Limb (tissue), 2 donors: ENCODE data around the gene CTCFL.

Source experiments
- DNase-seq, 2 donors: peaks; one replicate each; pipeline ENCODE4 v3.0.0-alpha.2; 2016; ENCODE audit errors: extremely low spot score in 2 of 2

The CTCFL gene

DNA sequence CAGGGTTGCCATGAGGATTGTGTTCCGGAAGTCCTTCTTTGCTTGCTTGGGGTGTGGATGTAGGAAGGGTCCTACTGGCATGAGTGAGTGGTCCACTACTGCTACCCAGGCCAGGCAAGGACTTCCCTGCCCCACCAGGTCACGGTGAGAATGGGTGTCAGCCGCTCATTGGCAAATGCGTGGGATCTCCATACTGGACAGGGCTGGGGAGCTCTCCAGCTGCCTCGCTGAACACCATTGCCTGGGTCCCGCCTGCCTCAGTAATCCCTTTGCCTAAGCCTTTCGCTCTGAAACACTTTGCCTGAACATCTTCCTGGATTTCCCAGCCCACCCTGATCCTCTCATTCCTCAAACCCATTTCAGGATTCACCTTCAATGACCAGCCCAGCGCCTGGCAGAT, 59.5 kb downstream of the CTCFL start:
- no peak for DNase-seq

DNA sequence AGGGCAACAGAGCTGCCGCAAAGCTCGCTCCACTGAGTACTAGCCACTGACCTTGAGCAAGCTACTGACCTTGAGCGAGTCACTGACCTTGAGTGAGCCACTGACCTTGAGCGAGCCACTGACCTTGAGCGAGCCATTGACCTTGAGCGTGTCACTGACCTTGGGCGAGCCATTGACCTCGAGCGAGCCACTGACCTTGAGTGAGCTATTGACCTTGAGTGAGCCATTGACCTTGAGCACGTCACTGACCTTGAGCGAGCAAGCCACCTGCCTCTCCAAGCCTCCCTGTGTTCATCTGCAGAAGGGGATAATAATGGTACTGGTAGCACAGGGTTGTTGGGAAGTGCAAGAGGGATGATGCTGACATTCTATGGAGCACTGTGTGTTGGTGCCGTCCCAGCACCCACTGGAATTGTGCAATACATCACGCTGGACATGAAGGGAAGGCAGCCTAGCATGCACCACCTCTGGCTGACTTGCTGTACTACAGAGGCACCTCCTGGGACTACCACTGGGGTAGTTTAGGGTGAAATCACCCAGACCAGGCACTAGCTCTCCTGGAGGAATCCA, 60.2 kb downstream of the CTCFL start:
- DNase-seq = no peak

DNA sequence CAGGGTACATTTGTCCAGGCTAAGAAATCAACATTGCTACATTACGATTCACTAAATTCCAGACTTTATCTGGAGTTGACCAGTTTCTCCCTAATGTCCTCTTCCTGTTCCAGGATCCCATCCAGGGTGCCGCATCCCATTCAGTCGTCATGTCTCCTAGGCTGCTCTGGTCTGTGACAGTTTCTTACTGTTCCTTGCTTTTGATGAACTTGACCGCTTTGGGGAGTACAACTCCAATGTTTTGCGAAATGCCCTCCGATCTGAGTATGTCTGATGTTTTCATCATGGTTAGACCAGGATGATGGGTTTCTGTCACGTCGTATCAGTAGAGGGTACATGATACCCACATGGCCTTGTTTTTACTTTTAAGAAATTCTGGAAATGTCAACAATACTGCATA, 62.2 kb downstream of the CTCFL start:
- DNase-seq = no peak

DNA sequence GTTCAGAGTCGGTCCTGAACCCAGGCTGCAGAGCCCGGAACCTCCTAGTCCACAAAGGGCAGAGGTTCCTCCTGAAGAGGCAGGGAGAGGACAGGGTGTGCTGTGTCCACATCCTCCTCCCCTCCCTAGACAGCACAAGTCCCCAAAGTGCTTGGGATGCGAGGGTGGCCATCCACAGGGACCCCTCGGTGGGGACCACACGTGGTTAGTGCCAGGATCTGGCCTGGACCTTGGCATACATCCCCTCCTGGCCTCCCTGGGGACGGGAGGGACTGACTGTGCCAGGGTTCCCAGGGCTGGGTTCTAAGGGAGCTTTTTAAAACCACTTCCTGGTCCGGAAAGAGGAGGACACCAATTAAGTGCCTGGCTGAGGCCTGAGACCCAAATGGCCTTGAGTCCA, 63.2 kb downstream of the CTCFL start:
- no peak for DNase-seq

DNA sequence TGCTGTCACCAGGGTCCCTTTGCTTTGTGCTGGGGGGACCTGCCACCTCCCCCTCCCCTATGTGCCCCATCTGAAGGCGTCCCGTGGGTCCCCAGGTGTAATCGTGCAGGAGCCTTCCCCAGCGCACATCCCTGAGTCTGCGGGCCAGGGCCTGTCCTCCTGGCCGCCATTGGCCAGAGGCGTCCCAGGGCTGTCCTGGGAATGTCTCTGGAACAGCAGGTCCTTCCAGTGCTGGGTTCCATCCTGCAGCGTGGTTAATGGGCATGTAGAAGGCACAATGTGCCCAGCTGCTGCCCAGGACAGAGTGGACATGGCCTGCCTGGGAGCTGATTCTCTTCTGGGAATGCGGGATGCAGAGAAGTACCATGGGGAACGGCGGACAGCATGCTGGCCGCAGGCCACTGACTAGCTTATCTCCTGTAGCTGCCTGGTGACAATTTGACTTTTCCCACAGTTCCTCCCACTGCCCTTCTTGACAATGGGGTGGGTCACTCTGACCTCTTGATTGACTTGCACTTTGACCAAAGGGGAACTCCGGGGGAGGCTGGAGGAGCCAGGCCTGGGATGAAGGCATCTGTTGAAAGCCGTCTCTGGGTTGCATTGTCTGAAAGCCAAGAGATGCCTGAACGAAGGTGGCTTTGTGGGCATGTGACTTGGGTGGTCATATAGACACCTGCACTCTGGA, 64.0 kb downstream of the CTCFL start:
- no peak for DNase-seq

DNA sequence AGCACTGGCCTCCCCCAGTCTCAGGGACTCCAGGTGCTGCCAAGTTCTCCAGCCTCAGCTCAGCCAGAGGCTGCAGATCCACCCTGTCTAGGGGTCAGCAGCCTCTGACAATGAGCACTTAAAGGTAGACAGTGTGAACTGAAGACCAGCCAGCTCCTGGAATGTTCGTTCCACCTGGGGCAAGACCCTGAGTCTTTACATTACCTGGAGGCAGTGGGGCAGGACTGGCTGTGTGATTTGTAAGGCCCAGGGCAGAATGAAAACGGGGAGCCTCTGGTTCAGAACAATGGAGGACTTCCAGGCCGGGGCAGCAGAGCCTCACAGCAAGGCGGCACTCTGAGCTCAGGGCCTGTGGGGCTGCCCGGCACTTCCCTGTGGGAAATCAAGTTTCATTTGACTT, 65.0 kb downstream of the CTCFL start:
- DNase-seq = no peak

DNA sequence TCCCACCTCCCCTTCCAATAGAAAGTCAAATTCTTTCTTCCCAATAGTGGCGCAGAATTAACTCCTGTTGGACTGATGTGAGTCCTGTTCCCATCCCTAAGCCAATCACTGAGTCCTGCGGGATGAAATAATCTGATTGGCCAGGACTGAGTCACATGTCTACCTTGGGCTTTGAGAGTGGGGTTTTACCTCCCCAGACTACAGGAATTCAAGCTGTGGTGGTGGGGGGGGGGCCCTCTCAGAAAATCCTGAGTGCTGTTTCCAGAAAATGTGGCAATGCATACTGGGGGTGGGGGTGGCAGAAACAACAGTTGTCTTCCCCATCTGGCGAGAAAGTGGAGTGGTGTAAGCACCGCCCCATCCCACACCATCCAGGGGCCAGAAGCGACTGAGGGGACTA, 65.7 kb downstream of the CTCFL start:
- DNase-seq = no peak

DNA sequence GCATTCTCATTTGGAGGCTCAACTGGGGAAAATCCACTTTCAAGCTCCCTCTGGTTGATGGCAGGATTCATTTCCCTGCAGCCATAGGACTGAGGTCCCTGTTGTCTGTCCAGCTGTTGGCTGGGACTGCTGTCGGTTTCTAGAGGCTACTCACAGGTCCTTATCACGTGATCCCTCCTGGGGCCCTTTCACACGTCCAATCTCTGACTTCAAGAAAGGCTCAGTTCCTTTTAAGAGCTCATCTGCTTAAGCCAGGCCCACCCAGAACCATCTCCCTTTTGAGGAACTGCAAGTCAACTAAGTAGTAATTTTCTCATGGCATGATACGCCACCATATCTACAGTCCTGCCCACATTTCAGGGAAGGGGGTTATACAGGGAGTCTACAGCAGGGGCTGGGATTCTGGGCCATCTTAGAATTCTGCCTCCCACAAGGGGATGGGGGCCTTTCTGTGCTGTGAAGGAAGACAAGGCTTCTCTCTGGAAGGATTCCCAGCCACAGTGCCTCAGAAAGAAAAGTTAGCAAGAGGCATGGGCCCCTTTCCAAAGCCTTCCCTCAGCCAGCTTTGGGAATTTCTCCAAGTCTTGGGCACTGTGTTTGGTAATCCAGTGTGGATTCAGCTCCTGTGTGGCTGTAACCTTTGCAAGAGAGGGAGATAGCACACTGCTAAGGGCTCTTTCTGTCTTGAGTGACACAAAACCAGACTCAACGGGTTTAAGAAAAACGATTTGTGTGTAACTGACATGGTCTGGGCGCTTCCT, 66.4 kb downstream of the CTCFL start:
- no peak for DNase-seq

DNA sequence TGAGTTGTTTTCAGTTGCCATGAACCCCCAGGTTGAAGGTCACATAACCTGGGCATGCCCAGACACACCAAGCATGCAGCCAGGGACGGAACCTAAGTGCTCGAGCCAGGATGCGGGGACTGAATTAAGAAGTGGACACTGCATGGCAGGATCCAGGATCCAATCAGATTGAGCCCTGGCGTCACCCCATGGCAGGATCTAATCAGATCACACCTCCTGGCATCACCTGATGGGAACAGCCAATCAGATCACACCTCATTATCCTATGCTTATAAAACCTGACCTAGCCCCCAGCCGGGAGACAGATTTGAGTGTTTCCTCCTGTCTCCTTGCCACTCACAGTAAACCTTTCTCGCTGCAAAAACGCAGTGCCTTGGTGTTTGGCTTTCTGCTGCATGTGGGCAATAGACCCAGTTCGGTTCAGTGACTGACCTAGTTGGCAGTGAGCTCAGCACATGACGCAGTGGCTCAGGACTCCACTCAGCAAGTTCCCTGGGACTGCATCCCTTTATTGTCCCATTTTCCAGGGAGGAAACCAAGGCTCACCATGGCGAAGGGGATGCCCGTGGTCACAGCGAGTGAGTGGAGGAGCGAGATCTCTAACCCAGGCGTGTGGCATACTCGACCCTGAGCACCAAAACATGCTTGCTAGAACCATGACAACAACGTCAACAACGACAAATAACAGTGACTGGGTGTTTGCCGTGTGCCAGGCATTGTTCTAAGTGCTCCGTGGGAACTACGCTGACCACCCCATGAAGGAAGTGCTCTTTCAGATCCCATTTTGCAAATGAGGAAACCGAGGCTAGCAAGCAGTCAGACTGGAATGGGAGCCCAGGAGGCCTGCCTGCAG, 67.5 kb downstream of the CTCFL start:
- no peak for DNase-seq

DNA sequence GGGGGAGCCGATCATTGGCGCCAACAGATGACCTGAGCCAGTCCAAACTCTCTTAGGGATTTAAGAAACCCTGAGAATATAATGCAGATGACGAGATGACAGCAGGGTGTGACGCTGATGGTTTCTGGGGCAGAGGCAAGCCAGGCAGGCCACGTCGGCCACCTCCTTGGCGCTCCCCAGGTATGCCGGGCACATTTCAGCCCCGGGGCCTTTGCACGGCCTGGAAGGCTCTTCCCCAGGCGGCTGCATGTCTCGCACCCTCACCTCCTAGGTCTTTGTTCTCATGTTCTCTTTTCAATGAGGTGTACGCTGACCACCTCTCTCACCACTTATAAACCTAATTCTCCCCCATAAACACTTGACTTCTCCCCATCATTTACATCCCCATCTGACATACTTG, 68.8 kb downstream of the CTCFL start:
- no peak for DNase-seq

DNA sequence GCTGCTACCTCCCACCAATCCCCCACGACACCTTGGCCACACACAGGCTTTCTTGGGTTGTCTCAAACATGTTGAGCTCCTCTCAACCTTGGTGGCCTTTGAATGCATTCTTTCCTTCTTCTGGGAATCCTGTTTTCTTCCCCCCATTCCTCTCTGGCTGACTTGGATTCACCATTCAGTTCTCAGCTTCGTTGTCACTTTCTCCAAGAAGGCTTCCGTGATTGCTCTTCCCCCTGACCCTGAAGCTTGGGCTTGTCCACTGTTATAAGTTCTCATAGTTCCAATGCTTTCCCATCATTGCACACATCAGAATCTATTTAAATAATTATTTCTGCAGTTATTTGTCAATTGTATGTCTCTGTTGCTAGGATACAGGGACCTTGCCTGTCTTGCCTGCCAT, 69.6 kb downstream of the CTCFL start:
- DNase-seq = no peak

DNA sequence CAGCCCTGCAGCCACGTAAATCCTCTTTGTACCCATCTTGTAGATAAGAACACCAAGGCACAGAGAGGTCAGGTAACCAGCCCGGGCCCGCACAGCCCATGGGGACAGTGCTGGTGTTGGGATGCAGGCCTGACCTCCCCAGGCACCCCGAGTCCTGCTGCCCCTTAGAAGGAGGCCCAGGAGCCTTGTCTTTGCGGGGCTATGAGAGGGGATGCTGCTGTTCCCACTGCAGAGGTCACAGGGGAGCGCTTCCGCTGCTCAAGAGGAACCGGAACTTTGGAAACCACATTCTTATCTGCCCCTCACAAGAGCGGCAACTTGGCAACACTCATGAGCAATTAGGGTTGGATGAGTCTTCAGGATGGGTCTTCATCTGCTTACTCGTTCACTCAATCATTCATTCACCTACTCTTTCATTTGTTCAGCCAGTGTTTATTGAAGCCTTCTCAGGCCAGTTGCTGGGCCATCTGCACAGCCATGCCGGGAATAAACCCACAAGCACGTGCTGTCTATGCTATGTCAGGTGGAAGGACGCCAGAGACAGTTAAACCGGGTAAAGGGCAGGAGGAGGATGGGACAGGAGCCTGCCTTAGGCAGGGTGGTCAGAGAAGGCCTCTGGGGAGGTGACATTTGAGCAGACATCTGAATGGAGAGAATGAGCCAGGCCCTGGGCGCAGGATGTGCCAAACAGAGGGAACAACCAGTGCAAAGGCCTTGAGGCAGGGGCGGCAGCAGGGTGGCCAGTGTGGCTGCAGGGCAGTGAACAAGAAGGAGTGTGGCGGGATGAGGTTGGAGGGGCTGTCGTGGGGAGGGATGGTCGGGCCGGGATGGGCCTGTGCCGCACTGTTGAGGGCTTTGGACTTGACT, 72.9 kb downstream of the CTCFL start:
- no peak for DNase-seq

DNA sequence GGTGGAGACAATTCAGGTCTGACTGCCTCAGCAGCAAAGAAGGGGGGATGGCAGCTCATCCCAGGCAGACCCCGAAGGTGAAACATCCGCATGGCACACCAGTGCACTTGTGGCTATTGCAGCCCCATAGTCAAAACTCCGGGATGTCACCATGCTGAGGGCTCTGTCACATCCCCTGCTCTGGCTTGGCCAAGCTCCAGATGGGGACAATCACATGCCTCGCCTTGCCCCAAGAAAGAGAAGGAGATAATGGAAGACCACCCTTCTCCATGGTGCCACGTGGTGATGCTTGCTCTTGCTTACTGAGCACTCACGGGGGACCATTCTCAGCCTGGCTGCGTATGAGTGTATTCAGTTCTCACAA, 73.5 kb downstream of the CTCFL start:
- DNase-seq = no peak

DNA sequence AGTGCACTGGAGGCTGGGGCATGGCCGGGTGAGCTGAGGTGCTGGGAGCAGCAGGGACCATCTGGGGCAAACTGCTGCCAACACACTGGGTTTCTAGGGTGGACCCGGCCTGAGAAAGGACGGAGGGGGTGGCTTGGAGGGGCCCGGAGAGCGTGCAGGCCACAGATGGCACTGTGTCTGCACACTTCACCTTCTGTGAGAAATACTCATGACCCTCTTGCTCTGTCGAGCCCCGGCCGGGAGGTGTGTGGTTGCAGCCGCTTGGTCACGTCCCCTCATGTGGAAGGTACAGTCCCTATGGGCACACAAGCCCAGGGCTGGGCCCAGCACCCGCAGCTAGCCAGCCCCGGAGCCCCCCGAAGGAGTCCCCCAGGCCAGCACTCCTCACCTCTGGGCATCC, 74.0 kb downstream of the CTCFL start:
- no peak for DNase-seq

DNA sequence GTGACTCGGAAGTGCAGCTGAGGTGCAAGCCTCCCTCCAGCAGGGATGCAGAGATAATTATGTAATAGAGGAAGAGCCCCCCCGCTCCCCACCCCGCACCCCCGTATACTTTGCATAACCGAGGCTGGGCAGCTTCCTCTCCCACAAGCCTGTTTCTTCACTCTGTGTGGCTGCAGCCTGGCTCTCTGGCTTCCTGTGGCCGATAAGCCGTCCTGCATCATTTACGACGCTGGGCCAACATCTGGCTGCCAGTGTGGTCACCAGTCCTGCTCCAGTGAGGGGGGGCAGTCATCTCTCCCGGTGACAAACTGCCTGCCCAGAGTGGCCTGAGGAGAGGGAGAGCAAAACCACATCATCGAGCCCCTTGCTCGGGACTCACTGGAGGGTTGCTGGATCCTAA, 74.5 kb downstream of the CTCFL start:
- no peak for DNase-seq

DNA sequence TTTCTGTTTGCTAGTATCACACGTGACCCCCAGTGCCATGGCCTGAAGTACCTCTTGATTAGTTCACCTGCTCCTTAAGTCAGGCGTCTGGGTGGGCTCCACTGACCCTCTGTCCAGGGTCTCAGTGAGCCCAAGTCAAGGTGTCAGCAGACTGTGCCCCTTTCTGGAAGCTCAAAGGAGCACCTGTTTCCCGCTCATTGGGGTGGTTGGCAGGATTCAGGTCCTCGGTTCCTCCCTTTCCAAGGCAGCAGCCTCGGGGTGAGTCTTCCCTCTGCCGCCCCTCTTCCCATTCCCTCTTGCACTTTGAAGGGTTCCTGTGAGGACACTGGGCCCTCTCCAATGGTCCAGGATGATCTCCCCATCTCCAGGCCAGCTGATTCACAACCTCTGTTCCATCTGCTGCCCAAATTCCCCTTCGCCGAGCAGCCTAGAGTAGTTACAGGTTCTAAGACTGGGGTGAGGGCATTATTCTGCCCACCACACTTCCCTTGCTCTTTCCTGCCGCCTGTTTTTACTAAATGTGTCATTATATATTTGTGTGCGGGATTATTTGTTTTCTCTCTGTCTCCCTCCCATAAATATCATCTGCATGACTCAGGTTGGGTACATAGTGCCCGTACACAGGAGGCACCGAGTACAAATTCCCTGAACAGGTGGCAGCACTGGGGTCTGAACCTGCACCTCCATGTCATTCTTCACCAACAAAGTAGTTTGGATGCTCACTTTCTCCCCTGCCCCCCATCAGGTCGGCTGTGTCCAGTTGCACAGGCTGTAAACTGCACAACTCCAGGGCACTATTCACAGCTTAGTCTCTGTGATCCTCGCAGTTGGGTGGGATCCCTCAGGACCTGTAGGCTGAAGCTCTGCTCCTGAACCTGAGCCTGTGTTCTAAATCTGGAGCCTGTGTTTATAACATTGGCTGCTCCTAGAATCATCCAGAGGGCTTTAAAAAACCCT, 75.3 kb downstream of the CTCFL start:
- DNase-seq = no peak

DNA sequence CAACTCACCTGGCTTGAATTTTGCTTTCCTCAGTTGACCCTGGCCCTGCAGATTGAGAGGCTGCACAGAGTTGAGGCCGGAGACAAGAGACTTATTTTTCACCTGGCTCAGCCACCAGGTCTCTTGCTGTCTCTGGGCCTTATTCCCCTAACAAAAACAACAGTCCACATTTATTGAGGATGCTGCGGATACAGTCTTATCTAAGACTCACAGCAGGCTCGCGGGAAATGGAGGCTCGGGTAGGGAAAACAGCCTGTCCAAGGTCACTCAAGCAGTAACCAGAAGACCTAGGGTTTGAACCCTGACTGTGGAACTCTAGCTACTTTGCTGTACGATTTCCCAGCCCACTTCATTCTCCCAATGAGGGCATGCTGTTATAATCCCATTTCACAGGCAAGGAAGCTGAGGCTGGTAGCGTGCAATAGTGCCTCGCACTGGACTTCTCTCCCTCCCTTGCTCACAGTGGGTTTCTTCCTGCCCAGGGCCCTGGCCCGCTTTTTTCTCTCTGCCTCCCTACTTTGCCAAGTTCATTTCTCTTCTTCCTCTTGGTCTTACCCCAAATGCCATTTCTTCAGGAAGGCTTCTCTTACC, 76.1 kb downstream of the CTCFL start:
- no peak for DNase-seq
